Heart right ventricle (tissue), 16 donors: Measurements from ENCODE around the gene IL21R. TPM values are rescaled to one million over a fixed set of nuclear protein-coding genes. Genes with fewer than 3 reads are reported as not detected.

Experiments
- ATAC-seq, 8 donors: fragments of 200-7000 bp; cut with Tn5 transposase; one replicate each; pipeline ENCODE4 v1.9.1; 2020; ENCODE audit warnings: mild to moderate bottlenecking in 8 of 8, moderate library complexity in 8 of 8, moderate number of reproducible peaks in 1 of 8
- DNase-seq, 2 donors: peaks; one replicate each; pipeline ENCODE4 v3.0.0-alpha.2; 2020
- H3K27ac ChIP-seq, 10 donors: fragments of 200-600 bp; sonication (generic) in 2 of 10; one replicate each; pipeline versions ENCODE4 v1.5.0 to v1.8.0; 2020 to 2022; ENCODE audit warnings: mild to moderate bottlenecking in 3 of 10
- H3K27me3 ChIP-seq, 7 donors: fragments of 200-600 bp; one replicate each; pipeline ENCODE4 v1.8.0; 2021 to 2022; ENCODE audit warnings: mild to moderate bottlenecking in 2 of 7
- H3K36me3 ChIP-seq, 9 donors: fragments of 200-600 bp; sonication (generic) in 1 of 9; one replicate each; pipeline versions ENCODE4 v1.5.0 to v1.8.0; 2020 to 2022; ENCODE audit warnings: mild to moderate bottlenecking in 2 of 9
- H3K4me1 ChIP-seq, 9 donors: fragments of 200-600 bp; sonication (generic) in 1 of 9; one replicate each; pipeline versions ENCODE4 v1.5.0 to v1.8.0; 2020 to 2022; ENCODE audit warnings: mild to moderate bottlenecking in 4 of 9
- H3K4me3 ChIP-seq, 10 donors: fragments of 200-600 bp; sonication (generic) in 2 of 10; one replicate each; pipeline versions ENCODE4 v1.5.0 to v1.8.0; 2020 to 2022; ENCODE audit warnings: mild to moderate bottlenecking in 7 of 10, moderate library complexity in 2 of 10
- H3K9me3 ChIP-seq, 11 donors: fragments of 200-600 bp in 10 of 11; sonication (generic) in 2 of 11; one replicate each; pipeline versions ENCODE4 v1.5.0 to v1.8.0; 2013 to 2022; ENCODE audit warnings: mild to moderate bottlenecking in 2 of 11, control low read depth in 1 of 11, moderate library complexity in 1 of 11
- WGBS, 2 donors: extraction: QIAGEN DNeasy Blood & Tissue Kit; methylation state at CpG; one replicate each; pipeline ENCODE4 v1.1.7; 2013; ENCODE audit warnings: inconsistent platforms in 1 of 2; 5-methylcytosine and 5-hydroxymethylcytosine counted together
- intact Hi-C, 10 donors: fragments of 100-400 bp; cut with DNase I; formaldehyde crosslinking; loops; one replicate each; pipeline versions ENCODE4 v1.11.1 to v1.14.2; 2022
- polyA plus RNA-seq, 2 donors: library from polyadenylated mRNA; stranded (reverse); fragments of 200-250 nt; gene quantifications; one replicate each; pipeline ENCODE4 v1.2.3, GENCODE V29; 2013
- total RNA-seq, 10 donors: library from RNA; stranded (reverse); fragmentation: NEBNext Ultra II Directional in 3 of 10; extraction: Animal tissue kit (Norgen Biotek cat#: 25700) in 3 of 10; gene quantifications; one replicate each; pipeline versions ENCODE4 v1.2.1 to v1.2.4, GENCODE V29; 2021 to 2023
- TF ChIP-seq, protein P1 (sequence below), 9 donors: fragments of 200-600 bp; sonication (generic) in 2 of 9; IDR thresholded peaks; one replicate each; pipeline versions ENCODE4 v1.5.0 to v1.8.0; 2021 to 2022; ENCODE audit warnings: antibody characterized with exemption in 9 of 9, mild to moderate bottlenecking in 5 of 9, moderate library complexity in 1 of 9
- donor health status: Arrhythmogenic right ventricular cardiomyopathy.
- donor health status: ischemic (EF 13 %, LVEDD 7.1; RV severe dilation, severe dysfunction).
- donor health status: healthy with polysubstance abuse.
- donor health status: DM: no; HTN: yes; CAD: no.
- donor health status: DM: no; HTN: no; CAD: no.
- donor health status: ischemic (EF 25% LVEDD 6.9; RV normal size, moderate dysfunction).
- donor health status: ischemic (EF 25% LVEDD 5.7; RV mildly dilated, moderate dysfunction).
- donor health status: healthy.
- donor health status: DM: yes; HTN: yes; CAD: no.
- donor health status: Ischemic cardiomyopathy.
- donor health status: ischemic (EF 35%, LVEDD 5.7; RV mildly dilated, moderate dysfunction).
- donor health status: nonischemic (EF 11% LVEDD 7.7; RV severe dilation, severe dysfunction).
- donor health status: DM: yes; HTN: yes; CAD: no.
- donor health status: PGD.
- donor health status: ischemic (EF 29% LVEDD 5.4; RV normal size, mild dysfunction).
- donor health status: nonischemic (EF 23%, LVEDD 6.1; RV moderate dilation, normal function).

Gene IL21R
- total and polyA plus RNA-seq, 12 donors: 0.06 to 3.6 (median 0.14) TPM; not detected in 2

DNA sequence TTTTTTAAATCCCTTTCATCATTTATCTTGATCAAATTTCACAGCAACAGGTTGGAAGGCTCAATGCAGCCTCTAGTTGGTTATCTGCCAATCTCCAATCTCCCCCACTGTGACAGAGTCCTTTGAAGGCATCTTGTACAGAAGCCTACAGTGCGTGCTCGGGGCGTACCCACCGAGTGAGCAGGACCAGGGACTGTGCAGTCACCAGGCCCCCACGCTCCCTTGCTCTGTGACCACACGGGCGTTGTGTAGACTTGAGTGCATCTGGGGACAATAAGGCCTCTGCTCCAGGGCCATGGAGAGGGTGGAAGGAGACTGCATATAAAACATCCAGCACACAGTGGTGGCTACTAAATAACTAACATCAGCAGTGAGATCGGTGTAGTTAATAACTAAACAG is 84.4 kb downstream of the IL21R start:
- TF ChIP-seq, protein P1, sequence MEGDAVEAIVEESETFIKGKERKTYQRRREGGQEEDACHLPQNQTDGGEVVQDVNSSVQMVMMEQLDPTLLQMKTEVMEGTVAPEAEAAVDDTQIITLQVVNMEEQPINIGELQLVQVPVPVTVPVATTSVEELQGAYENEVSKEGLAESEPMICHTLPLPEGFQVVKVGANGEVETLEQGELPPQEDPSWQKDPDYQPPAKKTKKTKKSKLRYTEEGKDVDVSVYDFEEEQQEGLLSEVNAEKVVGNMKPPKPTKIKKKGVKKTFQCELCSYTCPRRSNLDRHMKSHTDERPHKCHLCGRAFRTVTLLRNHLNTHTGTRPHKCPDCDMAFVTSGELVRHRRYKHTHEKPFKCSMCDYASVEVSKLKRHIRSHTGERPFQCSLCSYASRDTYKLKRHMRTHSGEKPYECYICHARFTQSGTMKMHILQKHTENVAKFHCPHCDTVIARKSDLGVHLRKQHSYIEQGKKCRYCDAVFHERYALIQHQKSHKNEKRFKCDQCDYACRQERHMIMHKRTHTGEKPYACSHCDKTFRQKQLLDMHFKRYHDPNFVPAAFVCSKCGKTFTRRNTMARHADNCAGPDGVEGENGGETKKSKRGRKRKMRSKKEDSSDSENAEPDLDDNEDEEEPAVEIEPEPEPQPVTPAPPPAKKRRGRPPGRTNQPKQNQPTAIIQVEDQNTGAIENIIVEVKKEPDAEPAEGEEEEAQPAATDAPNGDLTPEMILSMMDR (IDR thresholded peaks at IDR 0.05): no peak
- intact Hi-C loops: no loop called here
- WGBS, 2 donors: 89 to 90% methylated on average over 8 of the region's 8 CpGs
- Histone ChIP-seq H3K36me3 (peaks cover 9 to 100% (median 98%) of the 10 kb centered on the region in 9 donors), H3K9me3 (no peaks in the 10 kb centered on the region), H3K4me3 (no peak overlapping the region), H3K27me3 (no peaks in the 10 kb centered on the region), H3K4me1 (no peaks in the 10 kb centered on the region), H3K27ac (no peak overlapping the region)
- no peak for ATAC-seq
- no peak for DNase-seq

DNA sequence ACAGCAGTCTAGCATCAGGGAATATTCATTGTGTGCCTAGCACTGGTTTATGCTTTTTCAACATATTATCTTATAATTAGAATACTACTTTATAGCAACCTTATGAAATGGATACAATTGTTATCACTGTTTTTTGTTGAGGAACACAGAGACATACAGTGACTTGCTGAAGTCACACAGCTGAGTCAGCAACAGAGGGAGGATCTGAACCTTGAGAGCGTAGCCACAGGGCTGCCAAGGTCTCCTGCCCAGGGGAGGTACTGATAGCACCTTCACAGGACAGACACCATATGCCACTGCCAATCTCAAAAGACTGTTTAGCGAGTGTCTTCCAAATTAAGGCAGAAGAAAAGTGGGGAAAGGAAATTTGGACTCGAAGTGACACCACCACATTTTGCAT is 84.8 kb downstream of the IL21R start:
- TF ChIP-seq, protein P1 (IDR thresholded peaks at IDR 0.05): no peak
- Histone ChIP-seq H3K27me3 (no peaks in the 10 kb centered on the region), H3K36me3 (peaks cover 9 to 100% (median 97%) of the 10 kb centered on the region in 9 donors), H3K4me3 (no peak overlapping the region), H3K9me3 (no peaks in the 10 kb centered on the region), H3K27ac (no peak overlapping the region), H3K4me1 (no peaks in the 10 kb centered on the region)
- DNase-seq (no peak), ATAC-seq (no peak)
- 94 to 99% methylated on average over 3 of the region's 3 CpGs for WGBS, 2 donors
- intact Hi-C loops: no loop called here

DNA sequence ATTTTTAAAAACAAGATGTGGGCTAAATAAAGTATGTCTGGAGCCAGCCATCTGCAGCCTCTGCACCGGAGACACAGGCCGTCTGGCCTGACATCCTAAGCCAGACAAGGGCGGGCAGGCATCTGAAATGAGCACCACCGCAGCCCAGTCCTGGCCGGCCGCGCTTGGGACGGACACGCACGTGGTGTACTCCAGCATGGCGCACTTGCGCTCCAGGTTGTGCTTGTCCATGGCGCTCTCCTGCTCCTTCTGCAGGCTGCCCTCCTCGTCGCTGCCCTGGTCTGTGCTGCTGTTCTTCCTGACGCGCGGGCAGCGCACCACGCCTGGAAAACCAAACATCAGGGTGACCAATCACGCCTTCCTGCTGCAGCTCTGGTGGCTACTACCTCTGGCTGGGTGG is 87.4 kb downstream of the IL21R start:
- H3K27me3 ChIP-seq: no peaks in the 10 kb centered on the region
- WGBS, 2 donors: 96% methylated on average over 21 of the region's 21 CpGs
- H3K4me3 ChIP-seq: no peak overlapping the region
- ATAC-seq: no peak
- H3K36me3 ChIP-seq: peaks cover 7 to 100% (median 96%) of the 10 kb centered on the region in 9 donors
- TF ChIP-seq, protein P1 (IDR thresholded peaks at IDR 0.05): no peak
- no peak for DNase-seq
- intact Hi-C loops: no loop called here
- H3K27ac ChIP-seq: no peak overlapping the region
- H3K9me3 ChIP-seq: no peaks in the 10 kb centered on the region
- peaks cover 0 to 13% (median 0%) of the 10 kb centered on the region in 9 donors for H3K4me1 ChIP-seq

DNA sequence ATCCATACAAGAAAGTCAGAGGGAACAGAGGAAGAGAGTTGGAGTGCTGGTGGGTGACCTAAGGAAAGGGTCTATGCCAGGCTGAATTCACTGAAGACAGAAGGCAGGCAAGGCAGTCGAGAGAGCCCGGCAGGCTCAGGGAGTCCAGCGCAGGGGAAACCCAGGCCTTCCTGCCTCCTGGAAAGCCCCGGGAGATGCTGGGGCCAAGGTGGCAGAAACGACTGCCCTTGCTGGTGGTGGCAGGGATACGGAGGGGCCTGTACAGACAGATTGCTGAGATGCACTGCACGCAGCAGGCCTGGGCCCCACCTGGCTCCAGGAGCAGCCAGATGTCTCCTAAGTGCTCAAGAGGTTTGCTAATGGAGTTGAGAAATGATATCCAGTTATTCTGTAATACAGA is 87.9 kb downstream of the IL21R start:
- Histone ChIP-seq H3K9me3 (no peaks in the 10 kb centered on the region), H3K4me3 (no peak overlapping the region), H3K27me3 (no peaks in the 10 kb centered on the region), H3K4me1 (peaks cover 0 to 13% (median 0%) of the 10 kb centered on the region in 9 donors), H3K27ac (no peak overlapping the region), H3K36me3 (peaks cover 7 to 100% (median 96%) of the 10 kb centered on the region in 9 donors)
- DNase-seq (no peak), ATAC-seq (no peak)
- intact Hi-C loops: no loop called here
- TF ChIP-seq, protein P1 (IDR thresholded peaks at IDR 0.05): no peak
- 89 to 96% methylated on average over 7 of the region's 7 CpGs for WGBS, 2 donors
